NOMO-1 (cell line): Measurements from ENCODE around the gene RFK.

Experiments used
- DNase-seq, 2 experiments: peaks; one replicate each; lab custom pipeline; 2025; ENCODE audit not compliant: unreplicated experiment in 2 of 2; lab: John Stamatoyannopoulos, UW

Gene RFK

DNA sequence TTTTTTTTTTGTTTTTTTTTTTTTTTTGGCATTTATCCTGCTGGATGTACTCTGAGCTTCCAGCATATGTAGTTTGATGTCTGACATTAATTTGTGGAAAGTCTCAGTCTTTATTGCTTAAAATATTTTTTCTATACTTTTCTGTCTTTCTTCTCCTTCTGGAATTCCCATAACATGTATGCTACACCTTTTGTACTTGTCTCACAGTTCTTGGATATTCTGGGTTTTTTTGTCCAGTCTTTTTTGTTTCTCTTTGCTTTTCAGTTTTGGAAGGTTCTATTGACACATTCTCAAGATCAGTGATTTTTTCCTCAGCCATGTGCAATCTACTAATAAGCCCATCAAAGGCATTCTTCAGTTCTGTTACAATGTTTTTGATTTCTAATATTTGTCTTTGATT lies 19.4 kb upstream of the RFK start:
- no peak for DNase-seq

DNA sequence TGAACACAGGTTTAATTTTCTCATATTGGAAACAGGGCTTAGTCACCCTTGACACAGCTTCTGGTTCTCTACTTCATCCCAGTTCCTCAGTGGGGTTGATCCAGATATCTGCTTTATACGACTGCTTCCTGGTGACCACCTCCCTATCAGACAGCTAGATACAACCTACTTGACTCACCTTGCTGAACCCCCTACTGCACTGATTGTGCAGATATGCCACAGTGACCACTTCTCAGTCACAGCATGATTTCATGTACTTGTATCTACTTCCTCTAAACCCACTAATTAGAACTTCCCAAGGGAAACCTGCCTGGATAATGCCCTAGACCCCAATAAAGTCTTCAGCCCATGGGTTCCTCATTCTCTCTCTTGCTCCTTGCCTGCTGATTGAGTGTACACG lies 18.4 kb upstream of the RFK start:
- DNase-seq, result no peak

DNA sequence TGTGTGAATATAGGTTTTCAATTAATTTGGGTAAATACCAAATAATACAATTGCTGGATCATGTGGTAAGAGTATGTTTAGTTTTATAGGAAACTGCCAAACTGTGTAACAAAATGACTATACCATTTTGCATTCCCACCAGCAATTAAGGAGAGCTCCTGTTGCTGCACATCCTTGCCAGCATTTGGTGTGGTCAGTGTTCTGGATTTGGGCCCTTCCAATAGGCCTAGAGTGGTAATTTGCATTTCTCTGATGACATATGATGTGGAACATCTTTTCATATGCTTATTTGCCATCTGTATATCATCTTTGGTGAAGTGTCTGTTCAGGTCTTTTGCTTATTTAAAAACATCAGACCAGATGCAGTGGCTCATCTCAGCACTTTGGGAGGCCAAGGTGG lies 11.6 kb upstream of the RFK start:
- DNase-seq, result no peak

DNA sequence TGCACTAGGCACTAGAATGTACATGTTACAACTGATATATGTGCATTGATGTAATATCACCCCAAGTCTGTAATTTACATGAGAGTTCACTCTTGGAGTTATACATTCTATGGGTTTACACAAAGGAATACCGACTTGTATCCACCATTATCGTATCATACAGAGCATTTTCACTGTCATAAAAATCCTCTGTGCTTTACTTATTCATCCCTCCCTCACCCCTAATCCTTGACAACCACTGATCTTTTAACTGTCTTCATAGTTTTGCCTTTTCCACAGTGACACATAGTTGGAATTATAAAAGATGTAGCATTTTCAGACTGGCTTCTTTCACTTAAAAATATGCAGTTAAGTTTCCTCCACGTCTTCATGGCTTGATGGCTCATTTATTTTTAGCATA lies 11.1 kb upstream of the RFK start:
- no peak for DNase-seq

DNA sequence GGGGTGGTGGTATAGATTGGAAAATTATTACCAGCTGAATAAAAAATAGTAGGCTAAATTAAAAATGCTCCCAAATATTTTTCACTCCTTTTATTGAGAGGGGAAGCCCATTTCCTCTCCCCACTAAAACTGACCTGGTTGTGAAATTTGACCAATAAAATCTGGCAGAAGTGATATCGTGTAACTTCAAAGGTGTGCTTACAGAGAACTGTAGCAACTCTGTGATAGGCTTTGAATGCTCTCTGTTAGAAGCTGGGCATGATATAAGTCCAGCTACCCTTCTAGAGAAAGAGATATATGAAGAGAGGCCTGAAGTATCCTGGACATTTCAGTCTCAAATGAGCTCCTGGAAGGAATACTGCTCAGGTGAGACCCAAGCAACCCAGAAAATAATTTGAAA lies 10.2 kb upstream of the RFK start:
- DNase-seq, result no peak

DNA sequence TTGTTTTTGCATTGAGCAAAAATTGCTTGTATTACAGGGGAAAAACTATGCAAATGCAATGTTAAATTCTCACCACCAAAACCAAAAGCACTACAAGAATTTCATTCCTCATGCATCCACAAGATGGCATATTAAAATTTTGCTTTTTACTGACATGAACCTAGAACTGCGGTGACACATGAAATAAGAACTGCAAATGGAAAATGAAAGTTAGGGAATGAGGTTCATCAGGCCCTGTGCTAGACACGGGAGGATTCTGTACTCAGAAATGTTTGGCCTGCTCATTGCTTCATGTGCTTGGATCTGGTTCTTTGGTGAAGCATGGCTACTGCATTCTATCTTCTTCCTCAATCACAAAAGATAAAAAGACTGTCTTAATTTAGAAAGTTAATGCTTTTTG lies 9.1 kb upstream of the RFK start:
- DNase-seq, result peak; percentile 43 to 61

DNA sequence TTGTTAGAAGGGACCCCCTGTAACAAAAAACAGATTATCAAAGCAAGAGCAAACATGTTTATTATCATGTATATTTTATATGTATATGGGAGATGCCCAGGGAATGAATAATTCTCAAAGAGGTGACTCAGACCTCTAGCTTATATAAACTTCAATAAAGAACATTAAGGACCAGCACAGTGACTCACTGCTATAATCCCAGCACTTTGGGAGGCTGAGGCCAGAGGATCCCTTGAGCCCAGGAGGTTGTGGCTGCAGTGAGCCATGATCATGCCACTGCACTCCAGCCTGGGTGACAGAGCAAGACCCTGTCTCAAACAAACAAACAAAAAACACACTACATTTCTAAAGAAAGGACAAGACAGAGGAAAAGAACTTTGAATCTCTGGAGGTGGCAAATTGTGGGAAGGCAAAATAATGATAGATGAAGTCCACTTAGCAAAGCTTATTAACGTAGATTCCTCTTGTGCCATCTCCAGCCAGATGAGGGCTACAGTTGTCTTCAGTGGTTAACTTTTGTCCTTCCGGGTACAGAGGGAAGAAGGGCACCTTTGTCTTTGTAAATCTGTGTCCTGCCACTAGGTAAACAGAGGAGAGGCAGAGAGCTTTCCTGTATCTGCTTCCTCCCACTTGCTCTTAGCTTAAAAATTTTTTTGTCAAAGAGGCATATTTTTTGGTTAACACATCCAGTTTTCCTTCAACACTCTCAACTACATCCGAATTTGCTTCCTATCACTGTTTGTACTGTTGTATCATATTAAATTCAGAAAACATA lies 7.5 kb upstream of the RFK start:
- DNase-seq, result no peak

DNA sequence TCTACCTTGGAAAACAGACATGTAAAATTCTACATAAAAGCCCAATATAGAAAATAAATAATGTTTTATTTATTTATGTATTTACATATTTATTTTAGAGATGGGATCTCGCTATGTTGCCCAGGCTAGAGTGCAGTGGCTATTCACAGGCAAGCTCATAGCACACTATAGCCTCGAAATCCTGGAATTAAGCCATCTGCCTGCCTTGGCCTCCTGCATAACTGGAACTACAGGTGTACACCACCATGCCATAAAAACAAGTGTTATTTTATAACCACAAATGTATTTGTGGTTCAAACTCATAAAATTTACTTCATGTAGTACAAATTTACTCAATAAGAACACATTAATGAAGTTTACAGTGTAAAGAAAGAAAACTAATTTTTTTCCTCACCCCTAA lies 7.0 kb upstream of the RFK start:
- no peak for DNase-seq

DNA sequence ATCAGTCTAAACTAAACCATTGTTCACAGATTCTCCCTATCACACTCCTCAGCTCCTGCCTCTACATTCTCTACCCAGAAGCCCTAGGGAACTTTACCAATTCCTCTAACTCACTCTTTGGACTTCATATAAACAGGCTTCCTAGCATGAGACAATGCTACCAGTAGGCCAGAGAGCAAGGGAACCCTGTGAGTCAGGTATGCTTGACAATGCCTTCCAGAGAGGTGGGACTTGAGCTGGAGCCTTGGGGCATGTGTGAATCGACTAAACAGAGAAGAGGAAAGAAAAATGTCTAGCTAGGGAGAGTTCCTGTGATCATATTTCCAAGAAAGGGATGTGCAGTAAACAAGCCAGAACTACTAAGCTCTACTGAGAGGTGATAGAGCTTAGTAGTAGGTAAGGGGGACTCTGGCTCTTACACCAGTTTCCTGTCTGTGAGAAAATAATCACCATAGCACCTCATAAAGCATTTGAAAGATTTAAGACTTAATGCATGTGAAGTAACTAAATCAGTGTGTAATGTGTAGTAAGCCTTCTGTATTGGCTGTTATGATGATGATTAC lies 6.4 kb upstream of the RFK start:
- no peak for DNase-seq

DNA sequence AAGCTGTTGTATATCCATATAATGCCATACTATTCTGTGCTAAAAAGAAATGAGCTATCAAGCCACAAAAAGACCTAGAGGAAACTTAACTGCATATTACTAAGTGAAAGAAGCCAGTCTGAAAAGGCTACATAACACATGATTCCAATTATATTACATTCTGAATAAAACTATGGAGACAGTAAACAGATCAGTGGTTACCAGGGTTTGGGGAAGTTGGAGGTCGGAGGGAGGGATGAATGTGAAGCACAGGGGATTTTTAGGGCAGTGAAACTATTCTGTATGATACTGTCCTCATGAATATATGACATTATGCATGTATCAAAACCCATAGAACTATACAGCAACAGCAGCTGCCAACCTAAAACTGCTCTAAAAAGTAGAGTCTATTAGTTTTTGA lies 5.6 kb upstream of the RFK start:
- no peak for DNase-seq

DNA sequence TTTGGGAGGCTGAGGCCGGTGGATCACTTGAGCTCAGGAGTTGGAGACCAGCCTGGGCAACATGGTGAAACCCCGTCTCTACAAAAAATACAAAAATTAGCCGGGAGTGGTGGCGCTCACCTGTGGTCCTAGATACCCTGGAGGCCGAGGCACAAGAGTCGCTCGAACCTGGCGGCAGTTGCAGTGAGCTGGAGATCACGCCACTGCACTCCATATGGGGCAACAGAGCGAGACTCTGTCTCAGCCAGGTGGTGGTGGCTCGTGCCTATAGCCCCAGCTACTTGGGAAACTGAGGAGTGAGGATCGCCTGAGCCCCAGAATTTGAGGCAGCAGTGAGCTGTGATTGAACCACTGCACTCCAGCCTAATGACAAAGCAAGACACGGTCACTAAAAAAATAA lies 2.4 kb upstream of the RFK start:
- DNase-seq, result no peak

DNA sequence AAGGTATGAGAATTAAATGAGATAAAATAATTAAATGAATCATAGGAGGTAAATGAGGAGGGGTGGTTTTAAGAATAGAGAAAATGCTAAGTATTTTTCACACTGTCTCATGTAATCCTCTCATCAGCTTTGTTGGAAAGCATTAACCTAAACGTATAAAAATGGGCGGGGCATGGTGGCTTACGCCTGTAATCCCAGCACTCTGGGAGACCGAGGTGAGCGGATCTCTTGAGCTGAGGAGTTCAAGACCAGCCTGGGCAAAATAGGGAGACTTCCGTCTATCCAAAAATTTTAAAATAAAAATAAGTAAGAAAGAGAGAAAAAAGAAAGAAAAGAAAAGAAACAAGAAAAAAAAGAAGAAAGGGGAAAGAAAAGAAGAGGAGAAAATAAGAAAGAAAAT lies 1.9 kb upstream of the RFK start:
- DNase-seq, result no peak

DNA sequence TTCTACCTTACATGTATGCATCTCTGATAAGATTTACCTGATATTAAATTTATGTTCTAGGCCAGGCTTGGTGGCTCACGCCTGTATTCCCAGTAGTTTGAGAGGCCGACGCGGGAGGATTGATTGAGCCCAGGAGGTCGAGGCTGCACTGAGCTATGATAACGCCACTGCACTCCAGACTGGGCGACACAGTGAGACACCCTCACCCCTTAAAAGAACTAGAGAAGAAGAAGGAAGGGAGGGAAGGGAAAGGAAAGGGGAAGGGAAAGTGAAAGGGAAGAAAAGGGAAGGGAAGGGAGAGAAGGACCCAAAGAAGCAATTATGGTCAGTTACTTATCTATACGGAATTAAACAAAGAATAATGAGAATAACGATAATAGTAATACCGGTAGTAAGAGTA lies 1.2 kb upstream of the RFK start:
- DNase-seq, result no peak

DNA sequence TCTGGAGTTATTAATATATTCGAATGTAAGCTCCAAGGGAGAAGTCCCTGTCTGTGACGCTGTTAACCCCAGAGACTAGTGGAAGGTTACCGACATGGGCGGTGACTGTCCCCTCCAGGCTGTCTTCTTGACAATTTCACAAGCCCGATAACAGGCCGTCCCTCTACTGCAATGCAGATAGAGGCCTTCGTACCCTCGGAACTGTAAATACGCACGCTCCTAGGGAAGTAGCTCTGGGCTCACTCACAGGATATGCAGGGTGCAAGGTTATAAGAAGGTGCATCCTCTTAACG lies 680 bp upstream of the RFK start:
- peak; percentile 54 to 77 for DNase-seq

DNA sequence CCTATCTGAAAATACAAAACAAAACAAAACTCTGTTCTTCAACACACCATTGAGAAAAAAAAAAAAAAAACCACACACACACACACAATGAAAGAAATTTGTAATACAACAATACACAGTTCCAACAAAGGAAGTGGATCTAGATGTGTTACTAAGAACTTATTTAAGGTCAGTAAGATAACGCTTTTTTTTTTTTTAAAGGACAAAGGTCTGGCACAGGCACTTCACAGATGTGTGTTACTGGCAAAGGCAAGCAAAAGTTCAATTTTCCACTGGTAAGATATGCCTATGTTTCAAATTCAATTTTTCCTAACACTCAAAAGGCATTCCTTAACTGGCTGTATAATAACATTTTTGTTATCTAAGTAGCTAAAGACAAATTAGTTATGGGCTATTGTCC lies 3.6 kb downstream of the RFK start:
- DNase-seq, result no peak

DNA sequence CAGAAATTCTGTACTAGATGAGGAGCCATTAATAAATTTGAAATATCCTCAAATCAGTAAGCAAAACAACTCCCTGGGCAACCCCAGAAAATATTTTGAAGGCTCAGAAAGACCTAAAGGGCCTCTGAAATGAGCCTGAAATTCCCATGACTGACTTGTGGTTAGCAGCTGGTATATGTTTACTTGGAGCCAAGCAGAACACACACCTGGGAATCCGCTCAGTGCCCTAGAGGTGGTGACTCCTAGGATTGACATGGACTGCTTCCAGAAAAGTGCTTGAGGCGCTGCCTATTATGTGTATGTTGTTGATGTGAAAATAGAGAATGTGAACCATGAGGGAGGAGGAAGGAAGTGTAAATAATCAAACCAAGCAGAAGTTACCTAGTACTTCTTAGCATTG lies 14.7 kb downstream of the RFK start:
- no peak for DNase-seq

DNA sequence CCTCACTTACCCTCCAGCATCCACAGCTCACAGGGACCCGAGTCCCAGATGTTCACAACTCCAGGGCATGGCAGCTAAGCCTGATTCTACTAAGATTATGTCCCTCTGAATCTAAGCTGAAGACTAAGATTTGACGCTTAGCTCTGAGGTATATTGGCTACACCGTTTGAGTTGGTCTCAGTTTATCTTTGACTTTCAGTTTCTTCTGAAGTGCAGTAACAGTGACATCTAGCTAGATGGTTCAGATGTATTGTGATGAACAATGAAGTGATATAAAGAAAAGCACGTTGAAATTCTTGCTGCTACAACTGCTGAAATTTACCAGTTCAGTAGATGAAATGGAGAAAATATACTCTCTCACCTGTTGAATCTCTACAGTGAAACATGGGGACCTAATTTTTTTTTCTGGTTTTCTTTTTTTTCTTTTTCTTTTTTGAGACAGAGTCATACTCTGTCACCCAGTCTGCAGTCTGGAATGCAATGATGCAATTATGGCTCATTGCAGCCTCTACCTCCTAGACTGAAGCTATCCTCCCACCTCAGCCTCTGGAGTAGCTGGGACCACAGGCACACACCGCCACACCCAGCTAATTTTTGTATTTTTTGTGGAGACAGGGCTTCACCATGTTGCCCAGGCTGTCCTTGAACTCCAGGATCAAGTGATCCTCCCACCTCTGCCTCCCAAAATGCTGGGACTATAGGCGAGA lies 15.7 kb downstream of the RFK start:
- no peak for DNase-seq

DNA sequence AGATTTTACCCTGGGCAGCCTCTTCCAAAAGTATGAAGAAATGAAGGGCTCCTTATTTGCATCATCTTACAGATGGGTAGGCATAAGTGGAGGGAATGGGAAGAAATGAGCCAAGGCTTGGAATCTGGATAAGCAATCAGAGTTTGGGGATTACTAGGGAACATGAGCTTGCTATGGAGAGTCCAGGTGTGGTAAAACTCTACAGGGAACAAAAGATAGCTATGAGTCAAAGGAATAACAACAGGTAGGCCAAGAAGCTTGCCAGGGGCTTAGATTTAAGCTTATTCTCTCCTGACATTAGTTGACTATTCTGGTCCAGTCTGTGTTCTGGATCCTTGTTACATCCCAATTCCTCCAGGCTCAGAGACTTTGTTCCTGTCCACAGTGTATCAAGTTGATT lies 16.4 kb downstream of the RFK start:
- no peak for DNase-seq

DNA sequence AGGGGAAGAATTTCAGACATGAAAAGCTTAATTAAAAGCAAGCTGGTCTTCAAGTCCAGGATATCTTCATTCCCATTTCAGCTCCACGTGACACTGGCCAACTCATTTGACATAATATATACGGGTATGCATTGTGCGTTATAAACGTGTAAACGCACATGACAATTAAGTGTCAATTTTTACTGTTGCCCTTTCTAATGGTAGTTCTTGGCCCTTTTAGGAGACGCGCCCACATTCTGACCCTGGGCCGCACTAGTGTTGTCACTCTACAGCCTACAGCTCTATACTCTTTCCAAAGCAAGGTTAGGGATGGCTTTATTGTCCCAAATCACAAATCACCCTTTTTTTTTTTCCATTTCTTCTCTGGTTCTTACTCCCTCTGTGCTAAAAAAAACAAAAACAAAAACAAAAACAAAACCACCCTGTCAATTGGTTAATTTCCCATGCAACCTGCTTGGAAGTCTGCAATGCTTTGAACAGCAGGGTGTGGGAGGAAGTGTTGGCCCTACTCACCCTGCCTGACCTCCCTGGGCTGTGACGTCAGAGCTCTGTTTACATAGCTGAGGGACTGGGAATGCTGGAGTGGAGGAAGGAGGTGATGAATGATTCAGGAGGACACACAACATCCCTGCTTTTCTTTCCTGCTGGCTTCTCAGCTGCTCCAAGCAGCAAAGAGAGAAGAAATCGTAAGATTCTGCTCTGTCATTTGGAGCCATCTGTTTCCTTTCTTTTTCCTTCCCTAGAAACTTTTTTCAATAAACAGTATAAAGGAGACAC lies 19.3 kb downstream of the RFK start:
- DNase-seq, result no peak

DNA sequence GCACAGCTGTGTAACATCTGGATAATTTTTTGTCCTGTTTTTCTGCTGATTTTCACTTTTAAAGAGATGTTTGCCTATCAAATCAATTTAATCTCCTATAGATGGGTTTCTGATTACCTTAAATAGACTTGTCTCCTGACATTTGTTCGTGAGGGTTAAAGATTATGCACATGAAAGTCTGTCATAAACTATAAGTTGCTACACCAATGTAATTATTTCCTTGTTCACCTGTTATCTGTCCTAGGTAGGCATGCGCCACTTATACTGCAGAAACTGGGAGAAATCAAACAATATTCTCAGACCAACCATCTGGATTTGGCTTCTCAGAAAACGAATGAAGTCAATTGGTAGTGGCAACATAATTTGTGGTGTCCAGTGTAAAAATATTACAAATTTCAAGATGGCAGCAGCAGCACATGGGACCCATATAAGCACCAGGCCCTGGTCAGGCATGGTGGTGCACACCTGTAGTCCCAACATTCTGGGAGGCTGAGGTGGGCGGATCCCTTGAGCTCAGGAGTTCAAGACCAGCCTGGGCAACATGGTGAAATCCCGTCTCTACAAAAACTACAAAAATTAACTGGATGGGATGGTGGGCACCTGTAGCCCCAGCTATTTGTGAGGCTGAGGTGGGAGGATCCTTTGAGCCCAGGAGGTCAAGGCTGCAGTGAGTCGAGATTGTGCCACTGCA lies 20.3 kb downstream of the RFK start:
- DNase-seq, result no peak

DNA sequence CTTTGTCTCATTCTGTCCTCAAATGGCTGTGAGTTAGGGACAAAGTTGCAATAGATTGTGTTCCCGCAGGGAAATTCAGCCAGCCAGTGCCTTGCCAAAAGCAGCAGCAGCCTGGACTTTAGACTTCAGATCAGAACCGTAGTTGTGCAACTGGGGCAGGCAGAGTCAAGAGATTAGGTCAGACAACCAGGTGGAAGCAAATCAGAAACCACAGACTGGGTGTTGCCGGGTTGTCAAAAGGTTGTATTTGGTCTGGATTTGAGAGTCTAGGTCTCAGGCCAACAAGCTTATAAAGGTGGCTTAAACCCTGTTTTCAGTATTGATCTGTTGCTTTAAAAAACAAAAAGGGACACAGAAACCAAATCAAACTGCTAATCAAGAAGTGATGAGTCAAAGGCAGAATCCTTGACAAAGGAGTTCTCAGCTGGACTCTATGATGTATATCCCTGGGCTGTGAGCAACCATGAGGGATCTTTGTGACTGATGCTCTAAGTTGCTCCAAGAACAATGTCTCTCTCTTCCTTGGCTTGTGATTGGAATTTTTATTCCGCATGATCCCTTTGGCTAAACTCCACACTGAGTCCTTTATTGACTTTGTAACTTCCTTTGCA lies 20.9 kb downstream of the RFK start:
- no peak for DNase-seq
